ENCODE data around the gene KCNIP4.

GRCh38 chr4:21067351-21067750 lies 881.2 kb downstream of the KCNIP4 start:
- TF ChIP-seq CHD2 (IDR thresholded peaks at IDR 0.05; ENCODE audit: low read length), result no peak
- TF ChIP-seq POLR2AphosphoS5 (IDR thresholded peaks at IDR 0.05; ENCODE audit: low read depth, low read length), result no peak
- no peak for TF ChIP-seq USF2 (IDR thresholded peaks at IDR 0.05; ENCODE audit: low read length)
- no peak for TF ChIP-seq TAF1 (IDR thresholded peaks at IDR 0.05; ENCODE audit: low read depth, low read length)
- no peak for TF ChIP-seq ATF2 (IDR thresholded peaks at IDR 0.05; ENCODE audit: low read length)
- no peak for TF ChIP-seq KDM1A (IDR thresholded peaks at IDR 0.05; ENCODE audit: borderline replicate concordance, low read length)
- no peak for TF ChIP-seq JUN (IDR thresholded peaks at IDR 0.05; ENCODE audit: low read depth, low read length)
- no peak for TF ChIP-seq POLR2A (IDR thresholded peaks at IDR 0.05; ENCODE audit: control extremely low read depth in 1 of 2, low read depth in 2 of 2, low read length in 2 of 2)
- TF ChIP-seq TCF12 (IDR thresholded peaks at IDR 0.05; ENCODE audit: low read depth, low read length), result no peak
- no peak for TF ChIP-seq GABPA (IDR thresholded peaks at IDR 0.05; ENCODE audit: borderline replicate concordance, insufficient read depth, low read length)

Measured in H1 (cell line).